Suprapubic skin (tissue), 3 donors: Measurements from ENCODE around the gene PIGK.

Source experiments
- CTCF ChIP-seq, 2 donors: fragments of 200-600 bp in 1 of 2; fragments of 450-650 bp in 1 of 2; sonication (generic) in 1 of 2; IDR thresholded peaks; one replicate each; pipeline ENCODE4 v1.5.1; 2016 to 2019; ENCODE audit warnings: antibody characterized with exemption in 2 of 2, mild to moderate bottlenecking in 1 of 2, moderate library complexity in 1 of 2
- POLR2AphosphoS5 ChIP-seq, 3 donors: sonication (generic); formaldehyde crosslinking; IDR thresholded peaks; one replicate each; pipeline ENCODE4 v1.6.1; 2017; ENCODE audit warnings: antibody characterized with exemption in 3 of 3

GRCh38 chr1:77040826-77041225 is 178.4 kb downstream of the PIGK start:
- TF ChIP-seq CTCF (IDR thresholded peaks at IDR 0.05): no peak
- no peak for TF ChIP-seq POLR2AphosphoS5 (IDR thresholded peaks at IDR 0.05)
